GM10248 (cell line): ENCODE results near the gene G3BP1.

Source experiments
- CTCF ChIA-PET: fragments of 300-600 bp; sonication (Branson Sonifier 250); formaldehyde crosslinking; extraction: SDS; loops from one replicate; lab custom pipeline; 2021; ENCODE audit warnings: antibody characterized with exemption; lab: Yijun Ruan, JAX
- POLR2A ChIA-PET: fragments of 350-650 bp; sonication (Branson Sonifier 250); formaldehyde crosslinking; extraction: SDS; loops from one replicate; lab custom pipeline; 2020; ENCODE audit warnings: antibody characterized with exemption; lab: Yijun Ruan, JAX
- DNase-seq: peaks from one replicate; pipeline ENCODE4 v3.0.0; 2012; ENCODE audit errors: extremely low spot score
- CTCF ChIP-seq: IDR thresholded peaks from 2 replicates; pipeline ENCODE4 v1.5.1; 2012; ENCODE audit warnings: mild to moderate bottlenecking, low read depth; ENCODE audit errors: extremely low read depth, missing control alignments, control extremely low read depth

G3BP1 gene

GRCh38 chr5:151799407-151799806 lies 27.7 kb downstream of the G3BP1 start:
- ChIA-PET CTCF (interaction anchor here (1.2 to 2.2 kb wide), 7 partner anchors 8 to 343 kb away, joined by 3 to 7 read pairs (median 5); no protein-coding TSS in a partner anchor), POLR2A (no interaction called here)
- DNase-seq = no peak
- no peak for TF ChIP-seq CTCF

- DNase-seq = no peak
- no peak for TF ChIP-seq CTCF
- POLR2A ChIA-PET = no interaction called here
- CTCF ChIA-PET = interaction anchor here (0.9 to 2.3 kb wide), 7 partner anchors 10 to 342 kb away, joined by 3 to 12 read pairs (median 4); no protein-coding TSS in a partner anchor
Measured at GRCh38 chr5:151800532-151800931, 28.8 kb downstream of the G3BP1 start.

- DNase-seq = no peak
- POLR2A ChIA-PET = no interaction called here
- CTCF ChIA-PET = interaction anchor here (1.1 to 1.6 kb wide), 4 partner anchors 10 to 337 kb away, joined by 3 to 9 read pairs (median 4); no protein-coding TSS in a partner anchor
- TF ChIP-seq CTCF = no peak
Measured at GRCh38 chr5:151805414-151806223, 33.9 kb downstream of the G3BP1 start.

GRCh38 chr5:151808451-151809169 lies 36.9 kb downstream of the G3BP1 start:
- ChIA-PET CTCF (interaction anchor here (1.2 to 5.9 kb wide), 3 partner anchors 9 to 17 kb away, joined by 4 to 31 read pairs (median 6); no protein-coding TSS in a partner anchor), POLR2A (no interaction called here)
- no peak for DNase-seq
- no peak for TF ChIP-seq CTCF

- DNase-seq = no peak
- no peak for TF ChIP-seq CTCF
- ChIA-PET CTCF (interaction anchor here (0.6 to 5.9 kb wide), 6 partner anchors 9 to 277 kb away, joined by 3 to 31 read pairs (median 4); no protein-coding TSS in a partner anchor), POLR2A (no interaction called here)
Measured at GRCh38 chr5:151810449-151810848, 38.7 kb downstream of the G3BP1 start.

- POLR2A ChIA-PET = no interaction called here
- CTCF ChIA-PET = interaction anchor here (1.0 to 5.9 kb wide), 5 partner anchors 9 to 276 kb away, joined by 3 to 31 read pairs (median 6); no protein-coding TSS in a partner anchor
- no peak for DNase-seq
- TF ChIP-seq CTCF = no peak
Measured at GRCh38 chr5:151810897-151811296, 39.1 kb downstream of the G3BP1 start.
